ENCODE data around the gene COL24A1.

COL24A1 gene

GRCh38 chr1:86110451-86111129 lies 46.0 kb downstream of the COL24A1 start:
- DNase-seq (ENCODE audit: low spot score): no peak
- Histone ChIP-seq H3K4me3 (no peak overlapping the region), H3K27ac (no peak overlapping the region)
- TF ChIP-seq CTCF (IDR thresholded peaks at IDR 0.05): no peak

- DNase-seq (ENCODE audit: low spot score): no peak
These were observed 51.1 kb downstream of the COL24A1 start for GRCh38 chr1:86105533-86105866.

GRCh38 chr1:86104606-86105532 lies 51.7 kb downstream of the COL24A1 start:
- DNase-seq (ENCODE audit: low spot score): no peak
- H3K27ac ChIP-seq: no peak overlapping the region
- no peak overlapping the region for H3K4me3 ChIP-seq
- no peak for TF ChIP-seq CTCF (IDR thresholded peaks at IDR 0.05)

More at GRCh38 chr1:86105533-86105866, 51.1 kb downstream of the COL24A1 start:
- Histone ChIP-seq H3K4me3 (no peak overlapping the region), H3K27ac (no peak overlapping the region)
- no peak for TF ChIP-seq CTCF (IDR thresholded peaks at IDR 0.05)

GRCh38 chr1:86101616-86102015 lies 55.0 kb downstream of the COL24A1 start:
- Histone ChIP-seq H3K27ac (no peak overlapping the region), H3K4me3 (no peak overlapping the region)
- no peak for DNase-seq (ENCODE audit: low spot score)
- TF ChIP-seq CTCF (IDR thresholded peaks at IDR 0.05): no peak

GRCh38 chr1:86100401-86100800 lies 56.2 kb downstream of the COL24A1 start:
- TF ChIP-seq CTCF (IDR thresholded peaks at IDR 0.05): no peak
- Histone ChIP-seq H3K27ac (no peak overlapping the region), H3K4me3 (no peak overlapping the region)
- DNase-seq (ENCODE audit: low spot score): no peak

GRCh38 chr1:86089765-86090164 lies 66.8 kb downstream of the COL24A1 start:
- TF ChIP-seq CTCF (IDR thresholded peaks at IDR 0.05): no peak

More at GRCh38 chr1:86089765-86090164, 66.8 kb downstream of the COL24A1 start:
- no peak overlapping the region for H3K4me3 ChIP-seq
- H3K27ac ChIP-seq: no peak overlapping the region
- no peak for DNase-seq (ENCODE audit: low spot score)

Measured in coronary artery (tissue), 2 donors.